Bronchial epithelial cell (primary cell): ENCODE results near the gene RGS6. TPM values are rescaled to one million over a fixed set of nuclear protein-coding genes. Genes with fewer than 3 reads are reported as not detected.
A peak's percentile ranks its signal among the peaks of the same experiment; 100 is the strongest.

Source experiments
- DNase-seq: peaks from one replicate; pipeline ENCODE4 v3.0.0-alpha.2; 2010; ENCODE audit warnings: low read depth
- FAIRE-seq: peaks from 2 replicates; lab custom pipeline; 2011; peaks lifted over from hg19 to GRCh38; lab: Jason Lieb, UNC
- H3K27me3 ChIP-seq: 2 replicates; pipeline ENCODE4 v1.5.1; 2011; ENCODE audit warnings: low read length; ENCODE audit not compliant: control insufficient read depth, insufficient read depth
- H3K36me3 ChIP-seq: 2 replicates; pipeline ENCODE4 v1.5.1; 2011; ENCODE audit warnings: low read length; ENCODE audit not compliant: control insufficient read depth, insufficient read depth
- H3K4me3 ChIP-seq: 2 replicates; pipeline ENCODE4 v1.5.1; 2011; ENCODE audit warnings: mild to moderate bottlenecking, low read depth, low read length, control low read depth
- CTCF ChIP-seq: IDR thresholded peaks from 2 replicates; pipeline ENCODE4 v1.5.1; 2011; ENCODE audit warnings: mild to moderate bottlenecking, moderate library complexity, low read length, control low read depth, inconsistent platforms; ENCODE audit not compliant: insufficient read depth, severe bottlenecking
- total RNA-seq: library from RNA; depleted of rRNA; stranded (reverse); fragments of >200 nt; gene quantifications from 2 replicates; pipeline ENCODE4 v1.2.1, GENCODE V29; 2014

RGS6 gene
- total RNA-seq, 1 donor from 2014 or later, result not detected

DNA sequence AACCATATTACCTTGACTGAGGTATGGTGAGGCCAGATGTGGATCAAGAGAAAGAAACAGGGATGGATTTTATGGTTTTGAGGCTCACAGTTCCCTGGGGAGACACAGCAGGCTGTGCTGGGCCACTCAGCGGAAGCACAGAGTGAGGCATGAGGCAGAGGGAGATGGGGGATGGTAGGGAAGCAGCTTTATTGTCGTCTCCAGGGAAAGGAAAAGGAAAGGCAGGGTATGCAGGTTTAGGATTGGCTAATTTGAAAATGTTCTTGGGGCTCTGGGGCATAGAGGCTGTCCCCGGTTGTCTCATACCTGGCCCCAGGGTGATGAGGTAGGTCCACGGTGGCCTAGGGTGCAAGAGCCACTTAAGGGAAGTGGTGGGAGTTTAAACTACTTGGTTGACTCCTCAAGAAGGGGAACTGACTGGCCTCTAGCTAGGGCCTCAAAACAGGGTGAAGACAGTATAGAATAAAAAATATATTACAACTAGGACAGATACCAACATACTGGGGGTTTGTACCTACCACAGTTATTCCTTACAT, 322.8 kb downstream of the RGS6 start:
- DNase-seq (no peak), FAIRE-seq (no peak)
- no peaks in the 10 kb centered on the region for H3K27me3 ChIP-seq
- no peak for TF ChIP-seq CTCF
- no peaks in the 10 kb centered on the region for H3K36me3 ChIP-seq
- H3K4me3 ChIP-seq, result no peak overlapping the region

DNA sequence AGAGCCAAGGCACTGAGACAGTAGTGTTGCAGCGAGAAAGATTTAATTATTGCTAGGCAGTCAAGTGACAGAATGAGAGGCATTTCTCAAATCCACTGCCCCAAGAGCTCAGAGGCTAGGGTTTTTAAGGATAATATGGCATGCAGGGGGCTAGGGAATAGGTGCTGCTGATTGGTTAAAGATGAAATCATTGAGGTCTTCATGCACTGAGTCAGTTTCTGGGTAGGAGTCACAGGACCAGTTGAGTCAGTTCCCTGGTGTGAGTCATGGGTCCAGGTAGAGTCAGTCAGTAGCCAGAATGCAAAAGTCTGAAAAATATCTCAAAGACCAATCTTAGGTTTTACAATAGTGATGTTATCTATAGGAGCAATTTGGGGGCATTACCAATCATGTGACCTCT, 323.8 kb downstream of the RGS6 start:
- Histone ChIP-seq H3K27me3 (no peaks in the 10 kb centered on the region), H3K36me3 (no peaks in the 10 kb centered on the region), H3K4me3 (no peak overlapping the region)
- FAIRE-seq (no peak), DNase-seq (peak; percentile 47)
- TF ChIP-seq CTCF, result no peak

DNA sequence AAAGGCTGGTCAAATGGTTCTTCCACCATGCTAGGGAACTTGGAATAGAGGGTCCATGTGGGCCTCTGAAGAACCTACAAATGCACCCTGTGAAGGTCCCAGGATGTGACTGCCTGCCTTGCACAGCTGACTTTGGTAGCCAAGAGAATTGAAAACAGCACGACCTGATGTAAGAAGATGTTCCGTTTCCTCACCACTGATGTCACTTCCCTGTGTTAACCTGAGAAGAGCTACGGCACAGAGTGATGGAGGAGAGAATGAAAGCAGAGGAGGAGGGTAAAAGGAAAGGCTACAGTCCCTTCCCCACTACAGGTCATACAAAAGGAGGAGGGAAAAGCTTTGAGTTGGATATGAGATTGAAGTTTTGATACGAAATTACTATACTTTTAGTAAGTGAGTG, 328.8 kb downstream of the RGS6 start:
- DNase-seq (no peak), FAIRE-seq (no peak)
- TF ChIP-seq CTCF, result no peak
- H3K27me3 ChIP-seq, result no peaks in the 10 kb centered on the region
- no peak overlapping the region for H3K4me3 ChIP-seq
- H3K36me3 ChIP-seq, result no peaks in the 10 kb centered on the region

DNA sequence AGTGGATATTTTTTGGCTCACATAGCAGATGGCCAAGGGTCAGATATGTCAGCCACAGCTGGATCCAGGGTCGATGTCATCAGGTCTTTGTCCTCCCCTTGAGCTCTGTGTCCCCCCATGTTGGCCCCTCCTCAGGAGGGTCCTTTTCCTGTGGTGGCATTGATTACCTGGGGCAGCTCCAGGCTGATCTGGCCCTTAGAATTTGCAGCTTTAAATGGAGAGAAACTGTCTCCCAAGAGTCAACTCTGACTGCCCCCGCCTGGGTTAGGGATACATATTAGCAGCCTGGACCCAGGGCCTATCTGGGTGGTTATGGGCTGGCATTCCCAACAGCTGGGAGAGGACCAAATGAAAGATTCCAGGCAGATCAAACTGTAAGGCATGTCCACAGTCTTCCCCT, 330.5 kb downstream of the RGS6 start:
- Histone ChIP-seq H3K36me3 (no peaks in the 10 kb centered on the region), H3K4me3 (no peak overlapping the region), H3K27me3 (no peaks in the 10 kb centered on the region)
- FAIRE-seq (no peak), DNase-seq (no peak)
- TF ChIP-seq CTCF, result no peak

- H3K4me3 ChIP-seq, result no peak overlapping the region
- no peak for DNase-seq
- no peak for FAIRE-seq
- TF ChIP-seq CTCF, result no peak
- H3K27me3 ChIP-seq, result no peaks in the 10 kb centered on the region
- H3K36me3 ChIP-seq, result no peaks in the 10 kb centered on the region
Measured at GRCh38 chr14:72264716-72265115, 332.5 kb downstream of the RGS6 start.

DNA sequence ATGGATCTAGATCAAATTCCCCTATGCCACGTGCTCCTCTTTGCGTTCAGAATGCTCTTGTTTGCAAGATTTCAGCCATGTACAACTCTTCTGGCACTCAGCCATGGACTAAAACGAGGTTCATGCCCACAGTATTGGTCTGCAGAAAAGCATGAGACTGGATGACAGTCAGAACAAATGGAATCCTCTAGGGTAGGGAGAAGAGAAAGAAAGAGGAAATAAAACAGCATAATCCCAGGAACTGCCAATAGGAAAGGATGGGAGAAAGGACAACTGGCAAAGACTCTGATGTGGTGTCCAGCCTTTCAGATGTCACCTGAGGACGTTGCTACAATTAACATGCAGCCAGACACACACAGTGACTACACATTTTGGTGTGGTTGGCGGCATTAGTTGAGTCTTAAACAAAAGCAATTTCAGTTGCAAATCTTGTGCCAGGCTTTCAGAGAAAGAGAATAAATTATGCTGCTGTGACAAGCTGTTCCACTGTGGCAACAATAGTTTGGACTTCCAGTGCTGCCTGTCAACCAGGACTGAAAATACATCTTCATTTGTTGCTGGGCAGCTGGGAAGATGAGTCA, 338.0 kb downstream of the RGS6 start:
- no peak for DNase-seq
- FAIRE-seq, result no peak
- no peak overlapping the region for H3K4me3 ChIP-seq
- TF ChIP-seq CTCF, result no peak
- no peaks in the 10 kb centered on the region for H3K36me3 ChIP-seq
- no peaks in the 10 kb centered on the region for H3K27me3 ChIP-seq
